HCT116 (cell line): ENCODE results near the gene SEMA6B. TPM values are rescaled to one million over a fixed set of nuclear protein-coding genes. Genes with fewer than 3 reads are reported as not detected.

Source experiments
- ATAC-seq: fragments of 200-7000 bp; cut with Tn5 transposase; 2 replicates; pipeline ENCODE4 v1.9.1; 2020; ENCODE audit warnings: mild to moderate bottlenecking, moderate library complexity
- Bru-seq: library from RNA; stranded (reverse); fragments of 400-500 nt; gene quantifications from one replicate; lab custom pipeline; 2021; lab: Mats Ljungman, UMichigan
- BruChase-seq, 2 experiments: library from RNA; stranded (reverse); fragments of 400-500 nt; gene quantifications; one replicate each; lab custom pipeline; 2021; lab: Mats Ljungman, UMichigan
- BruUV-seq: library from RNA; stranded (reverse); fragments of 400-500 nt; replicated peaks from 2 replicates; lab custom pipeline; 2021; lab: Mats Ljungman, UMichigan
- CTCF ChIA-PET: fragments of 300-600 bp; sonication (Branson Sonifier 250); formaldehyde crosslinking; loops from one replicate; lab custom pipeline; 2021; ENCODE audit warnings: antibody characterized with exemption; lab: Charles Lee
- POLR2A ChIA-PET: fragments of 300-600, 350-600 bp; sonication (Branson Sonifier 250); formaldehyde crosslinking; loops from one replicate; lab custom pipeline; 2021; ENCODE audit warnings: antibody characterized with exemption; lab: Charles Lee
- RAD21 ChIA-PET, 2 experiments: fragments of 300-600 bp; sonication (Branson Sonifier 250); formaldehyde crosslinking; loops; one replicate each; lab custom pipeline; 2023; ENCODE audit warnings: low total read pairs in 2 of 2; ENCODE audit not compliant: uncharacterized antibody in 2 of 2, unreplicated experiment in 2 of 2, low non-redundant PET in 1 of 2; lab: Charles Lee
- DNase-seq: peaks from one replicate; pipeline ENCODE4 v3.0.0-alpha.2; 2010; ENCODE audit warnings: low read depth, low spot score
- H2AFZ ChIP-seq: fragments of 200-600 bp; shearing (Covaris generic), sonication (generic); 2 replicates; pipeline ENCODE4 v1.6.1; 2017; ENCODE audit warnings: low read depth, mixed run types, mixed read lengths, antibody characterized with exemption, low read length; ENCODE audit not compliant: poor library complexity, severe bottlenecking
- H3K27ac ChIP-seq: 2 replicates; pipeline ENCODE4 v1.5.1; 2012; ENCODE audit warnings: low read depth, low read length
- H3K27me3 ChIP-seq: fragments of 200-600 bp; sonication (generic); 2 replicates; pipeline ENCODE4 v1.6.1; 2016; ENCODE audit warnings: mixed run types, low read length, mixed read lengths; ENCODE audit not compliant: insufficient read depth
- H3K36me3 ChIP-seq, 2 experiments: fragments of 200-500 bp in 1 of 2; fragments of 200-600 bp in 1 of 2; sonication (Bioruptor generic) in 1 of 2; sonication (generic) in 1 of 2; 2 replicates each; pipeline versions ENCODE4 v1.5.1 to v1.6.1; 2014 to 2016; ENCODE audit warnings: low read length in 2 of 2, inconsistent platforms in 1 of 2, mixed read lengths in 1 of 2, mixed run types in 1 of 2; ENCODE audit not compliant: insufficient read depth in 2 of 2, control insufficient read depth in 1 of 2
- H3K4me1 ChIP-seq, 2 experiments: fragments of 200-600 bp in 1 of 2; sonication (generic) in 1 of 2; 2 replicates each; pipeline versions ENCODE4 v1.5.1 to v1.6.1; 2012 to 2017; ENCODE audit warnings: low read length in 2 of 2, inconsistent platforms in 1 of 2, mild to moderate bottlenecking in 1 of 2, mixed read lengths in 1 of 2, mixed run types in 1 of 2, moderate library complexity in 1 of 2; ENCODE audit not compliant: insufficient read depth in 2 of 2, control insufficient read depth in 1 of 2
- H3K4me2 ChIP-seq: fragments of 200-600 bp; sonication (generic); 2 replicates; pipeline ENCODE4 v1.6.1; 2017; ENCODE audit warnings: mixed run types, low read length, mixed read lengths
- H3K4me3 ChIP-seq, 2 experiments: fragments of 200-600 bp in 1 of 2; sonication (generic) in 1 of 2; replicated peaks in 1 of 2; 2 replicates each; pipeline ENCODE4 v1.5.1; 2011 to 2016; ENCODE audit warnings: low read length in 2 of 2, control low read depth in 1 of 2, low read depth in 1 of 2, mild to moderate bottlenecking in 1 of 2, mixed read lengths in 1 of 2, mixed run types in 1 of 2
- H3K79me2 ChIP-seq: fragments of 200-600 bp; sonication (generic); 2 replicates; pipeline ENCODE4 v1.6.1; 2017; ENCODE audit warnings: mild to moderate bottlenecking, mixed run types, low read length, moderate library complexity, mixed read lengths; ENCODE audit not compliant: insufficient read depth
- H3K9ac ChIP-seq: fragments of 200-600 bp; sonication (generic); 2 replicates; pipeline ENCODE4 v1.6.1; 2016; ENCODE audit warnings: low read length, mixed read lengths
- H3K9me2 ChIP-seq: fragments of 200-600 bp; sonication (generic), shearing (Covaris generic); 2 replicates; pipeline ENCODE4 v1.6.1; 2017; ENCODE audit warnings: mixed run types, mild to moderate bottlenecking, moderate library complexity; ENCODE audit not compliant: insufficient read depth
- H3K9me3 ChIP-seq, 2 experiments: fragments of 200-500 bp in 1 of 2; fragments of 200-600 bp in 1 of 2; sonication (Bioruptor generic) in 1 of 2; sonication (generic) in 1 of 2; 2 replicates each; pipeline ENCODE4 v1.6.1; 2014 to 2017; ENCODE audit warnings: low read length in 2 of 2, mixed read lengths in 2 of 2, inconsistent platforms in 1 of 2, low read depth in 1 of 2, mild to moderate bottlenecking in 1 of 2, mixed run types in 1 of 2, moderate library complexity in 1 of 2; ENCODE audit not compliant: control insufficient read depth in 1 of 2, insufficient read depth in 1 of 2
- H4K20me1 ChIP-seq: fragments of 200-600 bp; sonication (generic), shearing (Covaris generic); 2 replicates; pipeline ENCODE4 v1.6.1; 2017; ENCODE audit warnings: mixed run types, mild to moderate bottlenecking, moderate library complexity; ENCODE audit not compliant: insufficient read depth
- EGR1 ChIP-seq: IDR thresholded peaks from 2 replicates; pipeline ENCODE4 v1.6.1; 2012; ENCODE audit warnings: low read depth
- EZH2phosphoT487 ChIP-seq: fragments of 200-600 bp; IDR thresholded peaks from 2 replicates; pipeline ENCODE4 v1.6.1; 2018; ENCODE audit warnings: antibody characterized with exemption, borderline replicate concordance
- JUND ChIP-seq: IDR thresholded peaks from 2 replicates; pipeline ENCODE4 v1.6.1; 2012
- POLR2AphosphoS5 ChIP-seq: IDR thresholded peaks from 2 replicates; pipeline ENCODE4 v1.6.1; 2011; ENCODE audit warnings: mild to moderate bottlenecking, low read depth, low read length, moderate library complexity
- SRF ChIP-seq: IDR thresholded peaks from 2 replicates; pipeline ENCODE4 v1.6.1; 2012; ENCODE audit warnings: low read depth
- ZBTB33 ChIP-seq: IDR thresholded peaks from 2 replicates; pipeline ENCODE4 v1.6.1; 2011; ENCODE audit warnings: mild to moderate bottlenecking, low read length, moderate library complexity; ENCODE audit not compliant: insufficient replicate concordance; ENCODE audit errors: extremely low read depth
- intact Hi-C: fragments of 100-400 bp; cut with micrococcal nuclease; formaldehyde crosslinking; loops from 2 replicates; pipeline ENCODE4 v1.10.0; 2022
- long read RNA-seq: library from polyadenylated mRNA; unstranded; transcript quantifications from one replicate; pipeline ENCODE4 v2.0.0, GENCODE V29; 2021; ENCODE audit not compliant: unreplicated experiment
- polyA plus RNA-seq: library from polyadenylated mRNA; unstranded; fragments of >200 nt; gene quantifications from 2 replicates; pipeline ENCODE4 v1.2.1, GENCODE V29; 2012; ENCODE audit warnings: missing spikeins
- total RNA-seq: library from RNA; stranded (reverse); gene quantifications from one replicate; pipeline ENCODE4 v1.2.1, GENCODE V29; 2021; ENCODE audit not compliant: unreplicated experiment

The SEMA6B gene
- total RNA-seq: 58.4 TPM
- 60.5 and 70.5 TPM in 2 replicates for polyA plus RNA-seq
- percentile 51 among the genes with signal in this experiment for Bru-seq, nascent RNA
- percentile 77 among the genes with signal in this experiment for BruChase-seq, experiment 1, labeled RNA remaining after a 6-hour chase
- BruChase-seq, experiment 2, labeled RNA remaining after a 2-hour chase: percentile 69 among the genes with signal in this experiment
- long read RNA-seq, partial matches to known transcripts: 11 of 32 reads
- long read RNA-seq, other reads (novel, unspliced or antisense): 21 of 32 reads

GRCh38 chr19:4559569-4559968, at the start of gene SEMA6B:
SEMA6B (minus strand) TSS chr19:4559684; CDS start chr19:4558457, 1,227 bp downstream.
- no peak within 1 kb of the TSS for H3K9ac ChIP-seq
- POLR2A ChIA-PET: no interaction called here
- no peak for TF ChIP-seq EZH2phosphoT487
- no peak for TF ChIP-seq ZBTB33
- no peak for TF ChIP-seq JUND
- no peak for TF ChIP-seq EGR1
- TF ChIP-seq SRF: no peak
- TF ChIP-seq POLR2AphosphoS5: no peak

More at GRCh38 chr19:4559569-4559968, at the start of gene SEMA6B:
- Histone ChIP-seq H3K27ac (no peak within 1 kb of the TSS), H3K9me3 (no peaks in the 10 kb centered on the region), H3K4me2 (no peak within 1 kb of the TSS), H4K20me1 (no peaks in the 10 kb centered on the region), H3K36me3 (peaks cover 0 to 10% of the 10 kb centered on the region in 2 experiments; a peak in 3 of 4 replicates), H3K4me3 (no peak within 1 kb of the TSS), H3K79me2 (peaks cover 3% of the 10 kb centered on the region; the same call in 1 of the 2 replicates), H3K27me3 (no peaks in the 10 kb centered on the region), H2AFZ (no peak within 1 kb of the TSS), H3K4me1 (peaks cover 12 to 27% of the 10 kb centered on the region in 2 experiments), H3K9me2 (no peaks in the 10 kb centered on the region)
- intact Hi-C loops: no loop called here
- RAD21 ChIA-PET: no interaction called here
- DNase-seq (no peak), ATAC-seq (no peak)
- CTCF ChIA-PET: interaction anchor here (0.9 to 1.4 kb wide), 2 partner anchors 7 to 117 kb away, joined by 3 to 4 read pairs; no protein-coding TSS in a partner anchor
- no TSS peak for BruUV-seq
